CD4-positive, alpha-beta T cell treated with Interleukin-10 for 1 hour (primary cell): ENCODE data around the gene CTNNA1.
"Not testable (repeated sequence)": the region's sequence is repeated elsewhere in the genome, so short reads cannot be mapped to it uniquely, and the experiment has no call there.

Source experiments
- DNase-seq: peaks from one replicate; pipeline ENCODE4 v3.0.0-alpha.2; 2020

The CTNNA1 gene

GRCh38 chr5:138752951-138753793, at the start of gene CTNNA1:
Gene CTNNA1, plus strand, starts transcription at chr5:138753425. Its CDS starts 28,500 bp downstream, at chr5:138781925.
- DNase-seq: peak; percentile 66

GRCh38 chr5:138703777-138704176, 49.4 kb upstream of the CTNNA1 start:
- DNase-seq: not testable (repeated sequence)

GRCh38 chr5:138705007-138705406, 48.2 kb upstream of the CTNNA1 start:
- no peak for DNase-seq

- DNase-seq: no peak
Observed at GRCh38 chr5:138705567-138705966, 47.7 kb upstream of the CTNNA1 start.

GRCh38 chr5:138706655-138707480, 46.4 kb upstream of the CTNNA1 start:
- no peak for DNase-seq

- no peak for DNase-seq
Observed at GRCh38 chr5:138708791-138709190, 44.4 kb upstream of the CTNNA1 start.

- no peak for DNase-seq
Observed at GRCh38 chr5:138709202-138709601, 44.0 kb upstream of the CTNNA1 start.

GRCh38 chr5:138711087-138711486, 42.1 kb upstream of the CTNNA1 start:
- DNase-seq: no peak

- DNase-seq: no peak
Observed at GRCh38 chr5:138711811-138712210, 41.4 kb upstream of the CTNNA1 start.

- no peak for DNase-seq
Observed at GRCh38 chr5:138712324-138712723, 40.9 kb upstream of the CTNNA1 start.

- DNase-seq: no peak
Observed at GRCh38 chr5:138712791-138713190, 40.4 kb upstream of the CTNNA1 start.

GRCh38 chr5:138713247-138713646, 40.0 kb upstream of the CTNNA1 start:
- DNase-seq: no peak

GRCh38 chr5:138714694-138715093, 38.5 kb upstream of the CTNNA1 start:
- no peak for DNase-seq

GRCh38 chr5:138715931-138716432, 37.2 kb upstream of the CTNNA1 start:
- not testable (repeated sequence) for DNase-seq

- DNase-seq: no peak
Observed at GRCh38 chr5:138716456-138716924, 36.7 kb upstream of the CTNNA1 start.

GRCh38 chr5:138717399-138717798, 35.8 kb upstream of the CTNNA1 start:
- no peak for DNase-seq

GRCh38 chr5:138719811-138720210, 33.4 kb upstream of the CTNNA1 start:
- no peak for DNase-seq

- DNase-seq: no peak
Observed at GRCh38 chr5:138720840-138721239, 32.4 kb upstream of the CTNNA1 start.

- DNase-seq: no peak
Observed at GRCh38 chr5:138721979-138722378, 31.2 kb upstream of the CTNNA1 start.

- DNase-seq: no peak
Observed at GRCh38 chr5:138722544-138723177, 30.6 kb upstream of the CTNNA1 start.

- no peak for DNase-seq
Observed at GRCh38 chr5:138724470-138725146, 28.6 kb upstream of the CTNNA1 start.

GRCh38 chr5:138725153-138725817, 27.9 kb upstream of the CTNNA1 start:
- DNase-seq: no peak
